Measurements from ENCODE around the gene RMRP.

DNA sequence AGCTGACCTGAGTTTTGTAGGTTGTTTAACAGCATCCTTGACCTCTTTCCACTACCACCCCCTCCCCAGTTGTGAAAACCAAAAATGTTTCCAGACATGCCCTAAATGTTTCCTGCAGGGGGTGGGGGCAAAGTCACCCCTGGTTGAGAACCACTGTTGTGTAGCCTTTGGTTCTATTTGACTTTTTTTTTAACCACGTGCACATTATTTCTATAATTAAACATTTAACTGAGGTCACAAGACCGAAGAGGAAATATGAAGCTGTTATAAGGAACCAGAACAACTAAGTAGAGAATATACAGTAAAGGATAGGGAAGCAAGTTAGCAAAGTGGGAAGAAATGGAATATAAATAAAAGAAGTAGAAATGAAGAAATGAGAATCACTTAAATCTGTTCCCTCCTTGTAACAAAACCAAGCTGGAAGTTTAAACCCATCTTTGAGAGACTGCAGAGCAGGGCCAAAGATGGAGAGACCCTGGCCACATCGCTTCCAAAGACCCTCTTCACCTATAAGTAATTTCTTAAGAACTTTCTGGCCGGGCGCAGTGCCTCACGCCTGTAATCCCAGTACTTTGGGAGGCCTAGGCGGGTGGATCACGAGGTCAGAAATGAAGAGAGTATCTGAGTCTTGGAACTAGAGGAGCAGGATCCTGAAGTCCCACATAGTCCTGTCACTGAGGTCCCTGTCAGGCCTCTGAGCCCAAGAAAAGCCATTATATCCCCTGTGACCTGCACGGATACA is 21.5 kb downstream of the RMRP start:
- TF ChIP-seq, protein P1, sequence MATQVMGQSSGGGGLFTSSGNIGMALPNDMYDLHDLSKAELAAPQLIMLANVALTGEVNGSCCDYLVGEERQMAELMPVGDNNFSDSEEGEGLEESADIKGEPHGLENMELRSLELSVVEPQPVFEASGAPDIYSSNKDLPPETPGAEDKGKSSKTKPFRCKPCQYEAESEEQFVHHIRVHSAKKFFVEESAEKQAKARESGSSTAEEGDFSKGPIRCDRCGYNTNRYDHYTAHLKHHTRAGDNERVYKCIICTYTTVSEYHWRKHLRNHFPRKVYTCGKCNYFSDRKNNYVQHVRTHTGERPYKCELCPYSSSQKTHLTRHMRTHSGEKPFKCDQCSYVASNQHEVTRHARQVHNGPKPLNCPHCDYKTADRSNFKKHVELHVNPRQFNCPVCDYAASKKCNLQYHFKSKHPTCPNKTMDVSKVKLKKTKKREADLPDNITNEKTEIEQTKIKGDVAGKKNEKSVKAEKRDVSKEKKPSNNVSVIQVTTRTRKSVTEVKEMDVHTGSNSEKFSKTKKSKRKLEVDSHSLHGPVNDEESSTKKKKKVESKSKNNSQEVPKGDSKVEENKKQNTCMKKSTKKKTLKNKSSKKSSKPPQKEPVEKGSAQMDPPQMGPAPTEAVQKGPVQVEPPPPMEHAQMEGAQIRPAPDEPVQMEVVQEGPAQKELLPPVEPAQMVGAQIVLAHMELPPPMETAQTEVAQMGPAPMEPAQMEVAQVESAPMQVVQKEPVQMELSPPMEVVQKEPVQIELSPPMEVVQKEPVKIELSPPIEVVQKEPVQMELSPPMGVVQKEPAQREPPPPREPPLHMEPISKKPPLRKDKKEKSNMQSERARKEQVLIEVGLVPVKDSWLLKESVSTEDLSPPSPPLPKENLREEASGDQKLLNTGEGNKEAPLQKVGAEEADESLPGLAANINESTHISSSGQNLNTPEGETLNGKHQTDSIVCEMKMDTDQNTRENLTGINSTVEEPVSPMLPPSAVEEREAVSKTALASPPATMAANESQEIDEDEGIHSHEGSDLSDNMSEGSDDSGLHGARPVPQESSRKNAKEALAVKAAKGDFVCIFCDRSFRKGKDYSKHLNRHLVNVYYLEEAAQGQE (IDR thresholded peaks at IDR 0.05; ENCODE audit: insufficient read depth in 1 of 2, low read depth in 2 of 2, low read length in 2 of 2): no peak
- TF ChIP-seq POLR2AphosphoS5 (IDR thresholded peaks at IDR 0.05; ENCODE audit: low read depth, low read length): no peak

Measured in PFSK-1 (cell line).